Endodermal cell (in vitro differentiated cells): Measurements from ENCODE around the gene ARFGEF3. TPM values are rescaled to one million over a fixed set of nuclear protein-coding genes. Genes with fewer than 3 reads are reported as not detected.

Experiments used
- DNase-seq: peaks from one replicate; pipeline ENCODE4 v3.0.0-alpha.2; 2017
- H3K27ac ChIP-seq: 2 replicates; pipeline ENCODE4 v1.5.1; 2013; ENCODE audit warnings: mild to moderate bottlenecking, low read depth, low read length, moderate library complexity
- H3K27me3 ChIP-seq: 2 replicates; pipeline ENCODE4 v1.6.1; 2013; ENCODE audit warnings: mild to moderate bottlenecking, low read length, moderate library complexity; ENCODE audit not compliant: insufficient read depth, control insufficient read depth, poor library complexity, severe bottlenecking
- H3K36me3 ChIP-seq: 2 replicates; pipeline ENCODE4 v1.7.0; 2013; ENCODE audit warnings: mild to moderate bottlenecking, low read length, moderate library complexity; ENCODE audit not compliant: control insufficient read depth, insufficient read depth
- H3K4me1 ChIP-seq: one replicate; pipeline ENCODE4 v1.7.0; 2013; ENCODE audit warnings: low read length; ENCODE audit not compliant: control insufficient read depth, insufficient read depth
- H3K4me3 ChIP-seq: 2 replicates; pipeline ENCODE4 v1.5.1; 2013; ENCODE audit warnings: mild to moderate bottlenecking, low read length, moderate library complexity
- H3K9ac ChIP-seq: 2 replicates; pipeline ENCODE4 v1.6.1; 2013; ENCODE audit warnings: mild to moderate bottlenecking, low read length, moderate library complexity; ENCODE audit not compliant: poor library complexity, severe bottlenecking; ENCODE audit errors: extremely low read depth
- H3K9me3 ChIP-seq: 2 replicates; pipeline ENCODE4 v1.6.1; 2013; ENCODE audit warnings: mild to moderate bottlenecking, low read length, moderate library complexity; ENCODE audit not compliant: control insufficient read depth
- H3K27ac Mint-ChIP-seq: 2 replicates; pipeline ENCODE4 v1.8.0; 2020; ENCODE audit warnings: mixed read lengths
- H3K27me3 Mint-ChIP-seq: 2 replicates; pipeline ENCODE4 v1.8.0; 2021; ENCODE audit warnings: mild to moderate bottlenecking, mixed read lengths; ENCODE audit not compliant: insufficient read depth
- H3K36me3 Mint-ChIP-seq: 2 replicates; pipeline ENCODE4 v1.8.0; 2020; ENCODE audit warnings: low read depth, mixed read lengths
- H3K4me1 Mint-ChIP-seq: 2 replicates; pipeline ENCODE4 v1.8.0; 2020; ENCODE audit warnings: mixed read lengths
- H3K4me3 Mint-ChIP-seq: 2 replicates; pipeline ENCODE4 v1.8.0; 2020; ENCODE audit warnings: mild to moderate bottlenecking, moderate library complexity, mixed read lengths
- H3K9me3 Mint-ChIP-seq: 2 replicates; pipeline ENCODE4 v1.8.0; 2020; ENCODE audit warnings: mild to moderate bottlenecking, mixed read lengths
- WGBS, 2 experiments: methylation state at CpG; one replicate each; pipeline versions ENCODE4 v1.1.5 to v1.1.7; 2013; ENCODE audit warnings: missing lambda C conversion rate in 2 of 2, mixed read lengths in 1 of 2; ENCODE audit not compliant: insufficient coverage in 1 of 2, insufficient read length in 1 of 2; 5-methylcytosine and 5-hydroxymethylcytosine counted together
- total RNA-seq, 2 donors: library from RNA; stranded (reverse); fragmentation: NEBNext Ultra II Directional in 1 of 2; extraction: Animal tissue kit (Norgen Biotek cat#: 25700) in 1 of 2; gene quantifications; 2 replicates in 1 of 2; 3 replicates in 1 of 2; pipeline ENCODE4 v1.2.1, GENCODE V29; 2021
- TF ChIP-seq, protein P1 (sequence below): fragments of 200-600 bp; sonication (generic); conservative IDR thresholded peaks from 2 replicates; pipeline ENCODE4 v1.5.0; 2021; ENCODE audit warnings: antibody characterized with exemption, mild to moderate bottlenecking

ARFGEF3 gene
- total RNA-seq, 2 donors from 2014 or later, result 10.9 to 14.3 TPM

DNA sequence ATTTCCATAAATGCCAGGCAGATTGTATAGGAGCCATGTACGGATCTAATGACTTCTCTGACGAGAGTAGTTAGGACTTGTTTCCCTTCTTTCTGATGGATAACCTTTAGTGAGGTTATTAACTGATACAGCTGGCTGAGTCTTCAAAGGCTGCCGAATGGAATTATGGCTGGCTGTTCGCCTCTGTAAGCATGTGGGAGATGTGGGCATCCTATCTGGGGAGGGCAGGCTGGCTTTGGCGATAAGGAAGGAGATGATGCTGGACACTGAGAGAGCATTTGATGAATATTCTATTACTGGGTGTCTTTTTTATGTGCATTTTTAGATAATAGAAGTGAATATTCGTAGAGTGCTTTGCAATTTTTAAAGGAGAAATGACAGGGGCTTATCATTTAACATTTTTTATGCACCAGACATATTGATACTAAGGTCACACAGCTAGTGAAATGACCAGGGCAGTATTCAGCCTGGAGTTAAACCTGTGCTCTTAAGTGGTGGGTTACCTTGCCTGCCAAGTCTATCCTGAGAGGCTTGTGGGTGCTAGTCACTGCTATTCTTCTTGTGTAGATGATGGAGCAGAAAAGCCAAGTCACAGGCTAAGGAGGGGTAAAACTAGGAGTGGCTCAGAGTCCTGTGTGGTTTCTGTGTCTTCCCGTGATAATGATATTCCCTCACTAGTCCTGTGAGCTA, 53.5 kb downstream of the ARFGEF3 start:
- H3K4me3 Mint-ChIP-seq, result no peak overlapping the region
- no peaks in the 10 kb centered on the region for H3K4me1 ChIP-seq

DNA sequence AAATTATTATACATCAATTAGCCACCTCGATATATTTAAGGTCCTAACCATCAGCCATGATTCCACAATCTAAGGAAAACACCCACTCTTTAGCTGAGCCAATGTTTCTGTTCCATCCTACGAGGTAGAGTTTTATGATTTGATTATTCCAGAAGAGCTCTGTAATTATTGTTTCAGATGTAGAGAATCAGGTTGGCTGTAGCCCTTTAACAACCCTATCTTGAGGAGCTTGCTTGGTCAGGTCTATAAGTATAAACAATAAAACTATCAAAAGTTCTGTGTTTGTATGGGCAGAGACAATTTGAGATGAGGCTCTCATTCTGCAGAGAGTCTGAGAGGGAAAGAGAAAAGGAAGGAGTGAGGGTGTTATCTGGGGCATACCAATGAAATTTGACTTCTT, 56.7 kb downstream of the ARFGEF3 start, which contains the start of gene PBOV1:
TSS of gene PBOV1 (minus strand) at position 43 of the 400 bp plus-strand sequence. CDS start 96 bp downstream, outside the sequence.
- no peak for DNase-seq
- H3K36me3 Mint-ChIP-seq, result no peaks in the 10 kb centered on the region
- Histone ChIP-seq H3K4me1 (no peaks in the 10 kb centered on the region), H3K9me3 (no peaks in the 10 kb centered on the region), H3K27ac (no peak within 1 kb of the TSS), H3K9ac (no peak within 1 kb of the TSS), H3K27me3 (no peaks in the 10 kb centered on the region), H3K36me3 (no peaks in the 10 kb centered on the region), H3K4me3 (no peak within 1 kb of the TSS)
- H3K27ac Mint-ChIP-seq, result no peak within 1 kb of the TSS
- TF ChIP-seq, protein P1, sequence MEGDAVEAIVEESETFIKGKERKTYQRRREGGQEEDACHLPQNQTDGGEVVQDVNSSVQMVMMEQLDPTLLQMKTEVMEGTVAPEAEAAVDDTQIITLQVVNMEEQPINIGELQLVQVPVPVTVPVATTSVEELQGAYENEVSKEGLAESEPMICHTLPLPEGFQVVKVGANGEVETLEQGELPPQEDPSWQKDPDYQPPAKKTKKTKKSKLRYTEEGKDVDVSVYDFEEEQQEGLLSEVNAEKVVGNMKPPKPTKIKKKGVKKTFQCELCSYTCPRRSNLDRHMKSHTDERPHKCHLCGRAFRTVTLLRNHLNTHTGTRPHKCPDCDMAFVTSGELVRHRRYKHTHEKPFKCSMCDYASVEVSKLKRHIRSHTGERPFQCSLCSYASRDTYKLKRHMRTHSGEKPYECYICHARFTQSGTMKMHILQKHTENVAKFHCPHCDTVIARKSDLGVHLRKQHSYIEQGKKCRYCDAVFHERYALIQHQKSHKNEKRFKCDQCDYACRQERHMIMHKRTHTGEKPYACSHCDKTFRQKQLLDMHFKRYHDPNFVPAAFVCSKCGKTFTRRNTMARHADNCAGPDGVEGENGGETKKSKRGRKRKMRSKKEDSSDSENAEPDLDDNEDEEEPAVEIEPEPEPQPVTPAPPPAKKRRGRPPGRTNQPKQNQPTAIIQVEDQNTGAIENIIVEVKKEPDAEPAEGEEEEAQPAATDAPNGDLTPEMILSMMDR, result no peak
- peaks cover 9% of the 10 kb centered on the region for H3K4me1 Mint-ChIP-seq
- no peak within 1 kb of the TSS for H3K4me3 Mint-ChIP-seq
- H3K27me3 Mint-ChIP-seq, result no peaks in the 10 kb centered on the region
- WGBS, 2 experiments, result 86% methylated on average over 2 of the region's 2 CpGs; no CpG with 5 or more reads in 1 of the 2 experiments
- H3K9me3 Mint-ChIP-seq, result no peaks in the 10 kb centered on the region

More for the DNA sequence above, 53.5 kb downstream of the ARFGEF3 start:
- Mint-ChIP-seq H3K4me1 (peaks cover 8% of the 10 kb centered on the region), H3K36me3 (no peaks in the 10 kb centered on the region), H3K27ac (no peak overlapping the region), H3K9me3 (no peaks in the 10 kb centered on the region), H3K27me3 (no peaks in the 10 kb centered on the region)
- Histone ChIP-seq H3K9ac (no peak overlapping the region), H3K4me3 (no peak overlapping the region), H3K9me3 (no peaks in the 10 kb centered on the region), H3K27ac (no peak overlapping the region), H3K27me3 (no peaks in the 10 kb centered on the region), H3K36me3 (peaks cover 8% of the 10 kb centered on the region)
- WGBS, 2 experiments, result 95 to 100% methylated on average over 5 to 7 of the region's 7 CpGs
- TF ChIP-seq, protein P1, result no peak
- DNase-seq, result no peak

DNA sequence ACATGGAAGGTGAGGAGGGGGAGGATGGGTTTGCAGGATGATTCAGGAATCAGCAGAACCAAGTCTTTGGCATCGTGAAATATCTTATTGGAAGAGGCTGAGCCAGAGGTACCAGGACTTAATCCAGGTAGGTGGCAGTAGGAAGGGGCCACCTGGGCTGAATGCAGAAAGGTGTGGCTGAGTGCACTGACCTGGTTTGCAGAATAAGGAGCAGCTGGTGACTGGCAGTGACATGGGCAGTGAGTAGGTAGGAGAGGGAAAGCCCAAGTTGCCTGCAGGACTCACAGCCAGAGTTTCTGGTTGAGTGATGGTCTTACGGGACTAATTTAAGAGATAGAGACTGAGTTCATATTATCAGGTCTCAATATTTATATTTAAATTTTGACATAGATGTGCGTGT, 57.7 kb downstream of the ARFGEF3 start:
- no peaks in the 10 kb centered on the region for H3K27me3 ChIP-seq
- H3K27ac ChIP-seq, result no peak overlapping the region
- no peak overlapping the region for H3K27ac Mint-ChIP-seq
- peaks cover 9% of the 10 kb centered on the region for H3K4me1 Mint-ChIP-seq
- H3K36me3 Mint-ChIP-seq, result no peaks in the 10 kb centered on the region
- H3K27me3 Mint-ChIP-seq, result no peaks in the 10 kb centered on the region
- H3K9me3 ChIP-seq, result no peaks in the 10 kb centered on the region
- no peak for DNase-seq
- WGBS, 2 experiments, result 82 to 88% methylated on average over 1 to 3 of the region's 3 CpGs
- peaks cover 3% of the 10 kb centered on the region for H3K36me3 ChIP-seq
- no peak overlapping the region for H3K9ac ChIP-seq
- no peak overlapping the region for H3K4me3 ChIP-seq
- H3K4me3 Mint-ChIP-seq, result no peak overlapping the region
- no peaks in the 10 kb centered on the region for H3K9me3 Mint-ChIP-seq
- H3K4me1 ChIP-seq, result no peaks in the 10 kb centered on the region
- TF ChIP-seq, protein P1, result no peak
